GM12892 (cell line): ENCODE measurements around the gene RAET1L.

Experiments used
- POLR2A ChIP-seq: IDR thresholded peaks from 2 replicates; pipeline ENCODE4 v1.6.1; 2011; ENCODE audit warnings: low read depth, low read length, control low read depth
- POLR2AphosphoS5 ChIP-seq: IDR thresholded peaks from 2 replicates; pipeline ENCODE4 v1.6.1; 2011; ENCODE audit warnings: low read depth, low read length, control low read depth
- TAF1 ChIP-seq: IDR thresholded peaks from 2 replicates; pipeline ENCODE4 v1.6.1; 2011; ENCODE audit warnings: low read depth, mild to moderate bottlenecking, control low read depth, low read length, borderline replicate concordance

GRCh38 chr6:150028799-150029198, 3.5 kb upstream of the RAET1L start:
- TF ChIP-seq POLR2AphosphoS5 = no peak
- no peak for TF ChIP-seq POLR2A
- TF ChIP-seq TAF1 = no peak
